Measurements from ENCODE around the gene DAPK2.

DAPK2 gene

GRCh38 chr15:63984331-63984730, 62.0 kb downstream of the DAPK2 start:
- Histone ChIP-seq H3K9ac (no peak overlapping the region), H3K27me3 (ENCODE audit: insufficient read depth, low read depth) (no peaks in the 10 kb centered on the region), H3K36me3 (ENCODE audit: insufficient read depth) (no peaks in the 10 kb centered on the region), H4K20me1 (ENCODE audit: insufficient read depth) (no peaks in the 10 kb centered on the region), H3K4me1 (ENCODE audit: low read depth, poor library complexity, severe bottlenecking) (no peaks in the 10 kb centered on the region), H3K4me2 (no peak overlapping the region), H2AFZ (ENCODE audit: low read depth) (no peak overlapping the region), H3K79me2 (ENCODE audit: insufficient read depth, low read depth) (no peaks in the 10 kb centered on the region), H3K27ac (no peak overlapping the region), H3K4me3 (IDR thresholded peaks at IDR 0.05; ENCODE audit: insufficient read depth, low read depth, low read length) (no peak overlapping the region)
- no peak for TF ChIP-seq CTCF (conservative IDR thresholded peaks at IDR 0.05; ENCODE audit: low read depth, low read length)

- no peaks in the 10 kb centered on the region for H4K20me1 ChIP-seq (ENCODE audit: insufficient read depth)
- H3K79me2 ChIP-seq (ENCODE audit: insufficient read depth, low read depth), result no peaks in the 10 kb centered on the region
Observed at GRCh38 chr15:63983061-63983711, 63.1 kb downstream of the DAPK2 start.

GRCh38 chr15:63982381-63982854, 63.9 kb downstream of the DAPK2 start:
- H3K36me3 ChIP-seq (ENCODE audit: insufficient read depth), result no peaks in the 10 kb centered on the region
- no peaks in the 10 kb centered on the region for H3K27me3 ChIP-seq (ENCODE audit: insufficient read depth, low read depth)
- no peak overlapping the region for H3K27ac ChIP-seq
- no peak for TF ChIP-seq CTCF (conservative IDR thresholded peaks at IDR 0.05; ENCODE audit: low read depth, low read length)
- H3K79me2 ChIP-seq (ENCODE audit: insufficient read depth, low read depth), result no peaks in the 10 kb centered on the region
- H2AFZ ChIP-seq (ENCODE audit: low read depth), result no peak overlapping the region
- no peak overlapping the region for H3K4me3 ChIP-seq (IDR thresholded peaks at IDR 0.05; ENCODE audit: insufficient read depth, low read depth, low read length)
- no peaks in the 10 kb centered on the region for H3K4me1 ChIP-seq (ENCODE audit: low read depth, poor library complexity, severe bottlenecking)
- no peak overlapping the region for H3K4me2 ChIP-seq
- H4K20me1 ChIP-seq (ENCODE audit: insufficient read depth), result no peaks in the 10 kb centered on the region
- H3K9ac ChIP-seq, result no peak overlapping the region

More at GRCh38 chr15:63983061-63983711, 63.1 kb downstream of the DAPK2 start:
- no peak overlapping the region for H3K4me2 ChIP-seq
- H3K4me1 ChIP-seq (ENCODE audit: low read depth, poor library complexity, severe bottlenecking), result no peaks in the 10 kb centered on the region
- H3K4me3 ChIP-seq (IDR thresholded peaks at IDR 0.05; ENCODE audit: insufficient read depth, low read depth, low read length), result no peak overlapping the region
- H3K36me3 ChIP-seq (ENCODE audit: insufficient read depth), result no peaks in the 10 kb centered on the region
- no peaks in the 10 kb centered on the region for H3K27me3 ChIP-seq (ENCODE audit: insufficient read depth, low read depth)
- no peak for TF ChIP-seq CTCF (conservative IDR thresholded peaks at IDR 0.05; ENCODE audit: low read depth, low read length)
- H3K9ac ChIP-seq, result no peak overlapping the region
- H3K27ac ChIP-seq, result no peak overlapping the region
- H2AFZ ChIP-seq (ENCODE audit: low read depth), result no peak overlapping the region

GRCh38 chr15:63981596-63982320, 64.5 kb downstream of the DAPK2 start:
- TF ChIP-seq CTCF (conservative IDR thresholded peaks at IDR 0.05; ENCODE audit: low read depth, low read length), result no peak
- Histone ChIP-seq H3K27ac (no peak overlapping the region), H3K79me2 (ENCODE audit: insufficient read depth, low read depth) (no peaks in the 10 kb centered on the region), H2AFZ (ENCODE audit: low read depth) (no peak overlapping the region), H3K4me1 (ENCODE audit: low read depth, poor library complexity, severe bottlenecking) (no peaks in the 10 kb centered on the region), H3K36me3 (ENCODE audit: insufficient read depth) (no peaks in the 10 kb centered on the region), H3K4me2 (no peak overlapping the region), H3K27me3 (ENCODE audit: insufficient read depth, low read depth) (no peaks in the 10 kb centered on the region), H3K4me3 (IDR thresholded peaks at IDR 0.05; ENCODE audit: insufficient read depth, low read depth, low read length) (no peak overlapping the region), H3K9ac (no peak overlapping the region), H4K20me1 (ENCODE audit: insufficient read depth) (no peaks in the 10 kb centered on the region)

Data from KMS-11 (cell line).